ENCODE measurements around the gene MB. TPM values are rescaled to one million over a fixed set of nuclear protein-coding genes. Genes with fewer than 3 reads are reported as not detected.

MB gene
- total RNA-seq, 4 donors from 2014 or later = 7,153 to 19,373 (median 11,028) TPM

GRCh38 chr22:35661464-35661863 lies 44.3 kb upstream of the MB start:
- Histone ChIP-seq H3K36me3 (peaks cover 0 to 15% of the 10 kb centered on the region in 2 donors), H3K27me3 (no peaks in the 10 kb centered on the region), H3K9me3 (no peaks in the 10 kb centered on the region), H3K4me1 (peaks cover 18 to 22% of the 10 kb centered on the region in 2 donors), H3K27ac (no peak overlapping the region), H3K4me3 (no peak overlapping the region)
- DNase-seq (no peak), ATAC-seq (no peak)
- intact Hi-C loops (cut with DNase I; ENCODE audit: low total_unique reads) (no loop called here), in situ Hi-C loops (cut with MboI; ENCODE audit: low sequenced_read_pairs in 4 of 4) (no loop called here)
- TF ChIP-seq POLR2A (IDR thresholded peaks at IDR 0.05) (no peak), CTCF (IDR thresholded peaks at IDR 0.05 in 4 of 5, conservative IDR thresholded peaks at IDR 0.05 in 1 of 5) (no peak)

GRCh38 chr22:35660291-35661127 lies 43.4 kb upstream of the MB start:
- no peak overlapping the region for H3K27ac ChIP-seq
- no peak for ATAC-seq

GRCh38 chr22:35657571-35658312 lies 40.6 kb upstream of the MB start:
- intact Hi-C loops (cut with DNase I; ENCODE audit: low total_unique reads) (no loop called here), in situ Hi-C loops (cut with MboI; ENCODE audit: low sequenced_read_pairs in 4 of 4) (no loop called here)
- H3K4me3 ChIP-seq = no peak overlapping the region
- H3K9me3 ChIP-seq = no peaks in the 10 kb centered on the region
- peaks cover 0 to 24% of the 10 kb centered on the region in 2 donors for H3K36me3 ChIP-seq
- TF ChIP-seq POLR2A (IDR thresholded peaks at IDR 0.05) = no peak
- TF ChIP-seq CTCF (IDR thresholded peaks at IDR 0.05 in 4 of 5, conservative IDR thresholded peaks at IDR 0.05 in 1 of 5) = no peak
- ATAC-seq = no peak
- H3K4me1 ChIP-seq = peaks cover 7% of the 10 kb centered on the region in 2 donors
- no peaks in the 10 kb centered on the region for H3K27me3 ChIP-seq
- no peak overlapping the region for H3K27ac ChIP-seq
- DNase-seq = no peak

More at GRCh38 chr22:35660291-35661127, 43.4 kb upstream of the MB start:
- Histone ChIP-seq H3K36me3 (peaks cover 0 to 23% of the 10 kb centered on the region in 2 donors), H3K4me1 (peaks cover 18 to 22% of the 10 kb centered on the region in 2 donors), H3K9me3 (no peaks in the 10 kb centered on the region), H3K4me3 (no peak overlapping the region), H3K27me3 (no peaks in the 10 kb centered on the region)
- intact Hi-C loops (cut with DNase I; ENCODE audit: low total_unique reads) = no loop called here
- TF ChIP-seq POLR2A (IDR thresholded peaks at IDR 0.05) = no peak
- no peak for TF ChIP-seq CTCF (IDR thresholded peaks at IDR 0.05 in 4 of 5, conservative IDR thresholded peaks at IDR 0.05 in 1 of 5)
- in situ Hi-C loops (cut with MboI; ENCODE audit: low sequenced_read_pairs in 4 of 4) = no loop called here
- no peak for DNase-seq

GRCh38 chr22:35656284-35656752 lies 39.2 kb upstream of the MB start:
- Histone ChIP-seq H3K4me1 (peaks cover 0 to 4% of the 10 kb centered on the region in 2 donors), H3K27me3 (no peaks in the 10 kb centered on the region), H3K4me3 (no peak overlapping the region), H3K36me3 (peaks cover 0 to 24% of the 10 kb centered on the region in 2 donors), H3K27ac (no peak overlapping the region), H3K9me3 (no peaks in the 10 kb centered on the region)
- DNase-seq (no peak), ATAC-seq (no peak)
- in situ Hi-C loops (cut with MboI; ENCODE audit: low sequenced_read_pairs in 4 of 4) (no loop called here), intact Hi-C loops (cut with DNase I; ENCODE audit: low total_unique reads) (no loop called here)
- no peak for TF ChIP-seq CTCF (IDR thresholded peaks at IDR 0.05 in 4 of 5, conservative IDR thresholded peaks at IDR 0.05 in 1 of 5)
- TF ChIP-seq POLR2A (IDR thresholded peaks at IDR 0.05) = no peak
